B cell (primary cell): Measurements from ENCODE around the gene PCDH15. TPM values are rescaled to one million over a fixed set of nuclear protein-coding genes. Genes with fewer than 3 reads are reported as not detected.

ENCODE experiments used
- ATAC-seq: fragments of 200-7000 bp; cut with Tn5 transposase; one replicate; pipeline ENCODE4 v1.10.0; 2021; ENCODE audit warnings: low read depth, mild to moderate bottlenecking, moderate number of reproducible peaks, moderate library complexity
- CTCF ChIA-PET: fragments of 350-600 bp; sonication (Branson Sonifier 250); formaldehyde crosslinking; loops from one replicate; lab custom pipeline; 2021; ENCODE audit warnings: antibody characterized with exemption, inconsistent platforms; lab: Charles Lee
- POLR2A ChIA-PET: fragments of 350-600 bp; sonication (Branson Sonifier 250); formaldehyde crosslinking; loops from one replicate; lab custom pipeline; 2021; ENCODE audit warnings: antibody characterized with exemption; lab: Charles Lee
- DNase-seq: peaks from one replicate; pipeline ENCODE4 v3.0.0; 2013
- H2AFZ ChIP-seq: 2 replicates; pipeline ENCODE4 v1.6.1; 2012; ENCODE audit warnings: mild to moderate bottlenecking, low read depth, low read length; ENCODE audit not compliant: insufficient read depth, poor library complexity, severe bottlenecking
- H3K27ac ChIP-seq, 2 donors: 1 replicate in 1 of 2; 2 replicates in 1 of 2; pipeline ENCODE4 v1.5.1; 2012 to 2013; ENCODE audit warnings: low read length in 2 of 2, mild to moderate bottlenecking in 2 of 2, moderate library complexity in 1 of 2
- H3K27me3 ChIP-seq, 4 experiments: fragments of 200-600 bp in 1 of 4; sonication (generic) in 1 of 4; replicated peaks in 1 of 4; 1 replicate in 2 of 4; 2 replicates in 2 of 4; pipeline versions ENCODE4 v1.6.1 to v1.7.0; 2013 to 2016; ENCODE audit warnings: low read length in 3 of 4, mild to moderate bottlenecking in 2 of 4, mixed read lengths in 1 of 4, moderate library complexity in 1 of 4; ENCODE audit not compliant: insufficient read depth in 4 of 4, control insufficient read depth in 3 of 4; ENCODE audit errors: control extremely low read depth in 1 of 4
- H3K36me3 ChIP-seq, 2 experiments: replicated peaks in 1 of 2; 1 replicate in 1 of 2; 2 replicates in 1 of 2; pipeline versions ENCODE4 v1.6.1 to v1.7.1; 2013; ENCODE audit warnings: low read length in 1 of 2; ENCODE audit not compliant: insufficient read depth in 2 of 2, control insufficient read depth in 1 of 2; ENCODE audit errors: control extremely low read depth in 1 of 2, extremely low read depth in 1 of 2
- H3K4me1 ChIP-seq, 2 donors: fragments of 200-600 bp in 1 of 2; sonication (generic) in 1 of 2; 1 replicate in 1 of 2; 2 replicates in 1 of 2; pipeline versions ENCODE4 v1.5.1 to v1.6.1; 2013 to 2017; ENCODE audit warnings: low read length in 2 of 2; ENCODE audit not compliant: control insufficient read depth in 2 of 2, insufficient read depth in 2 of 2
- H3K4me2 ChIP-seq: replicated peaks from 2 replicates; pipeline ENCODE3; 2012; ENCODE audit warnings: mild to moderate bottlenecking, low read depth, low read length; ENCODE audit not compliant: poor library complexity, severe bottlenecking
- H3K4me3 ChIP-seq, 5 experiments: fragments of 200-600 bp in 1 of 5; sonication (generic) in 1 of 5; 1 replicate in 3 of 5; 2 replicates in 2 of 5; pipeline versions ENCODE4 v1.5.1 to v1.7.0; 2011 to 2016; ENCODE audit warnings: low read length in 4 of 5, mild to moderate bottlenecking in 4 of 5, low read depth in 2 of 5, control low read depth in 1 of 5, moderate library complexity in 1 of 5; ENCODE audit not compliant: insufficient read depth in 1 of 5; ENCODE audit errors: control extremely low read depth in 1 of 5, extremely low read depth in 1 of 5
- H3K79me2 ChIP-seq: fragments of 200-600 bp; sonication (generic); one replicate; pipeline ENCODE4 v1.6.0; 2016; ENCODE audit warnings: low read length; ENCODE audit not compliant: control insufficient read depth, insufficient read depth
- H3K9ac ChIP-seq: fragments of 200-600 bp; sonication (generic); 2 replicates; pipeline ENCODE4 v1.6.1; 2017; ENCODE audit warnings: mild to moderate bottlenecking, low read length, moderate library complexity
- H3K9me3 ChIP-seq, 3 donors: one replicate each; pipeline versions ENCODE4 v1.6.1 to v1.7.1; 2013; ENCODE audit warnings: low read length in 2 of 3; ENCODE audit not compliant: control insufficient read depth in 2 of 3, insufficient read depth in 1 of 3; ENCODE audit errors: control extremely low read depth in 1 of 3
- H4K20me1 ChIP-seq: 2 replicates; pipeline ENCODE4 v1.6.0; 2012; ENCODE audit warnings: mild to moderate bottlenecking, low read length; ENCODE audit not compliant: insufficient read depth, control insufficient read depth, poor library complexity, severe bottlenecking
- H3K27ac Mint-ChIP-seq: one replicate; pipeline ENCODE4 v1.8.0; 2021; ENCODE audit warnings: mixed read lengths
- H3K27me3 Mint-ChIP-seq: one replicate; pipeline ENCODE4 v1.8.0; 2021; ENCODE audit warnings: mixed read lengths
- H3K4me1 Mint-ChIP-seq: one replicate; pipeline ENCODE4 v1.8.0; 2021; ENCODE audit warnings: mixed read lengths
- H3K4me3 Mint-ChIP-seq: one replicate; pipeline ENCODE4 v1.8.0; 2021; ENCODE audit warnings: mixed read lengths
- H3K9me3 Mint-ChIP-seq: one replicate; pipeline ENCODE4 v1.8.0; 2022; ENCODE audit warnings: mixed read lengths; ENCODE audit not compliant: insufficient read depth
- EZH2 ChIP-seq: IDR thresholded peaks from 2 replicates; pipeline ENCODE4 v1.6.1; 2012; ENCODE audit warnings: borderline replicate concordance, low read depth, mild to moderate bottlenecking, moderate library complexity, low read length; ENCODE audit not compliant: insufficient read depth, poor library complexity, severe bottlenecking
- WGBS: methylation state at CpG from one replicate; pipeline ENCODE4 v1.1.5; 2013; ENCODE audit warnings: missing lambda C conversion rate; ENCODE audit not compliant: insufficient coverage; 5-methylcytosine and 5-hydroxymethylcytosine counted together
- intact Hi-C: fragments of 100-400 bp; cut with micrococcal nuclease; formaldehyde crosslinking; loops from one replicate; pipeline ENCODE4 v1.10.0; 2022
- polyA plus RNA-seq: library from polyadenylated mRNA; depleted of rRNA; stranded (reverse); fragments of >200 nt; gene quantifications from 2 replicates; pipeline ENCODE4 v1.2.3, GENCODE V29; 2012
- total RNA-seq, 2 donors: library from RNA; stranded (reverse); fragments of 120-200 nt in 1 of 2; gene quantifications; 1 replicate in 1 of 2; 2 replicates in 1 of 2; pipeline versions ENCODE4 v1.2.3 to v1.2.4, GENCODE V29; 2013 to 2022
- TF ChIP-seq, protein P1 (sequence below): fragments of 200-600 bp; IDR thresholded peaks from one replicate; pipeline ENCODE4 v1.8.0; 2022; ENCODE audit warnings: antibody characterized with exemption, mild to moderate bottlenecking

Gene PCDH15
- total and polyA plus RNA-seq, 2 donors (not counting 1 experiment from before 2014, with no cell fraction given) = not detected

- Histone ChIP-seq H3K27ac (no peak overlapping the region), H3K4me1 (no peaks in the 10 kb centered on the region), H3K79me2 (no peaks in the 10 kb centered on the region), H3K9ac (no peak overlapping the region), H4K20me1 (no peaks in the 10 kb centered on the region), H2AFZ (no peak overlapping the region), H3K9me3 (no peaks in the 10 kb centered on the region), H3K36me3 (no peaks in the 10 kb centered on the region), H3K4me2 (no peak overlapping the region), H3K27me3 (no peaks in the 10 kb centered on the region), H3K4me3 (no peak overlapping the region)
- H3K27ac Mint-ChIP-seq = no peak overlapping the region
- ChIA-PET POLR2A (no interaction called here), CTCF (interaction anchor here (0.6 kb wide), 1 partner anchor 9 kb away, joined by 3 read pairs; no protein-coding TSS in a partner anchor)
- no peak overlapping the region for H3K4me3 Mint-ChIP-seq
- no peak for DNase-seq
- ATAC-seq = no peak
- TF ChIP-seq EZH2 = no peak
- TF ChIP-seq, protein P1, sequence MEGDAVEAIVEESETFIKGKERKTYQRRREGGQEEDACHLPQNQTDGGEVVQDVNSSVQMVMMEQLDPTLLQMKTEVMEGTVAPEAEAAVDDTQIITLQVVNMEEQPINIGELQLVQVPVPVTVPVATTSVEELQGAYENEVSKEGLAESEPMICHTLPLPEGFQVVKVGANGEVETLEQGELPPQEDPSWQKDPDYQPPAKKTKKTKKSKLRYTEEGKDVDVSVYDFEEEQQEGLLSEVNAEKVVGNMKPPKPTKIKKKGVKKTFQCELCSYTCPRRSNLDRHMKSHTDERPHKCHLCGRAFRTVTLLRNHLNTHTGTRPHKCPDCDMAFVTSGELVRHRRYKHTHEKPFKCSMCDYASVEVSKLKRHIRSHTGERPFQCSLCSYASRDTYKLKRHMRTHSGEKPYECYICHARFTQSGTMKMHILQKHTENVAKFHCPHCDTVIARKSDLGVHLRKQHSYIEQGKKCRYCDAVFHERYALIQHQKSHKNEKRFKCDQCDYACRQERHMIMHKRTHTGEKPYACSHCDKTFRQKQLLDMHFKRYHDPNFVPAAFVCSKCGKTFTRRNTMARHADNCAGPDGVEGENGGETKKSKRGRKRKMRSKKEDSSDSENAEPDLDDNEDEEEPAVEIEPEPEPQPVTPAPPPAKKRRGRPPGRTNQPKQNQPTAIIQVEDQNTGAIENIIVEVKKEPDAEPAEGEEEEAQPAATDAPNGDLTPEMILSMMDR = no peak
- no CpG with 5 or more reads among the region's 1 CpG for WGBS
- H3K4me1 Mint-ChIP-seq = no peaks in the 10 kb centered on the region
- intact Hi-C loops = no loop called here
- no peaks in the 10 kb centered on the region for H3K27me3 Mint-ChIP-seq
- no peaks in the 10 kb centered on the region for H3K9me3 Mint-ChIP-seq
Measured at GRCh38 chr10:54372179-54372578, 428.9 kb downstream of the PCDH15 start.

DNA sequence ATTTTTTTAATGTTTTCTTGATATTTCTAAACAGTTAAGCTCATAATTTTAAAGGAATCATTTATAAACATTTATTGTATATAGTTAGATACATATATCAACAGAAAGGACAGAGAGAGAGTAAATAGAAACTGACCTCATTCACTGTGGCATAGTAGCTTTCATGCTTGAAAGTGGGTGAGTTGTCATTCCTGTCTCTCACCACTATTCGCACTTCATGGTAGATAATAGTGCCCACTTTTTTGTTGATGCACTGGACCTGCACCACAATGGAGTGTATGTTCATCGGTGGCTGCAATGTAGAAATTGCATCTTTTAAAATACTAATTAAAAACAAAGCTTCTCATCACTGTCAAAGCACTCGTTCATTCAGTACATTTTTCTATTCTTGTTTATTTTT is 432.0 kb downstream of the PCDH15 start:
- no peak overlapping the region for H3K27ac ChIP-seq
- POLR2A ChIA-PET = no interaction called here
- WGBS = no CpG with 5 or more reads among the region's 3 CpGs
- Mint-ChIP-seq H3K27ac (no peak overlapping the region), H3K4me1 (no peaks in the 10 kb centered on the region), H3K9me3 (no peaks in the 10 kb centered on the region), H3K27me3 (no peaks in the 10 kb centered on the region), H3K4me3 (no peak overlapping the region)
- no peaks in the 10 kb centered on the region for H3K27me3 ChIP-seq
- no peaks in the 10 kb centered on the region for H3K4me1 ChIP-seq
- no peak overlapping the region for H3K4me2 ChIP-seq
- intact Hi-C loops = no loop called here
- no peak for TF ChIP-seq EZH2
- TF ChIP-seq, protein P1 = no peak
- H3K4me3 ChIP-seq = no peak overlapping the region
- no peaks in the 10 kb centered on the region for H4K20me1 ChIP-seq
- no peak overlapping the region for H2AFZ ChIP-seq
- H3K36me3 ChIP-seq = no peaks in the 10 kb centered on the region
- CTCF ChIA-PET = no interaction called here
- DNase-seq (no peak), ATAC-seq (no peak)
- no peaks in the 10 kb centered on the region for H3K79me2 ChIP-seq
- no peaks in the 10 kb centered on the region for H3K9me3 ChIP-seq
- H3K9ac ChIP-seq = no peak overlapping the region
